Transverse colon (tissue), 4 donors: ENCODE results near the gene DPP10. TPM values are rescaled to one million over a fixed set of nuclear protein-coding genes. Genes with fewer than 3 reads are reported as not detected.

ENCODE experiments used
- DNase-seq: peaks from one replicate; pipeline ENCODE4 v3.0.0-alpha.2; 2019
- H3K27ac ChIP-seq, 4 donors: fragments of 200-600 bp; sonication (generic); 2 replicates each; pipeline ENCODE4 v1.5.1; 2016 to 2018; ENCODE audit warnings: inconsistent platforms in 4 of 4
- H3K27me3 ChIP-seq: fragments of 200-600 bp; sonication (generic); 2 replicates; pipeline ENCODE4 v1.5.1; 2017; ENCODE audit warnings: inconsistent platforms
- H3K36me3 ChIP-seq, 4 donors: fragments of 200-600 bp; sonication (generic); 2 replicates each; pipeline ENCODE4 v1.5.1; 2017 to 2019; ENCODE audit warnings: inconsistent platforms in 4 of 4
- H3K4me1 ChIP-seq, 4 donors: fragments of 200-600 bp; sonication (generic); 2 replicates each; pipeline ENCODE4 v1.5.1; 2017 to 2020; ENCODE audit warnings: inconsistent platforms in 4 of 4
- H3K4me3 ChIP-seq, 4 donors: fragments of 200-600 bp; sonication (generic); 1 replicate in 1 of 4; 2 replicates in 3 of 4; pipeline versions ENCODE4 v1.5.1 to v1.6.1; 2017 to 2019; ENCODE audit warnings: inconsistent platforms in 4 of 4
- H3K9me3 ChIP-seq, 2 donors: fragments of 200-600 bp; sonication (generic); 2 replicates each; pipeline ENCODE4 v1.5.1; 2017 to 2019; ENCODE audit warnings: inconsistent platforms in 2 of 2
- EP300 ChIP-seq: sonication (generic); formaldehyde crosslinking; IDR thresholded peaks from one replicate; pipeline ENCODE4 v1.6.1; 2017; ENCODE audit warnings: antibody characterized with exemption, low read depth
- POLR2A ChIP-seq: fragments of 450-650 bp; IDR thresholded peaks from one replicate; pipeline ENCODE4 v1.6.1; 2016; ENCODE audit warnings: antibody characterized with exemption, mild to moderate bottlenecking, moderate library complexity
- POLR2AphosphoS5 ChIP-seq, 3 donors: sonication (generic); formaldehyde crosslinking; IDR thresholded peaks; one replicate each; pipeline ENCODE4 v1.6.1; 2016; ENCODE audit warnings: antibody characterized with exemption in 3 of 3
- WGBS, 2 donors: methylation state at CpG; one replicate each; pipeline ENCODE4 v1.1.5; 2018; ENCODE audit warnings: low coverage in 1 of 2; 5-methylcytosine and 5-hydroxymethylcytosine counted together
- in situ Hi-C, 4 donors: fragments of 200-750 bp; cut with MboI; loops; one replicate each; pipeline versions ENCODE4 v1.15.0 to v1.15.1; 2017; ENCODE audit warnings: low sequenced_read_pairs in 3 of 4, low pct_ligation_motif_present in 1 of 4, low pct_unique_long_range_greater_than_20kb in 1 of 4
- intact Hi-C: fragments of 100-400 bp; cut with DNase I; formaldehyde crosslinking; loops from one replicate; pipeline ENCODE4 v1.15.1; 2023; ENCODE audit warnings: low total_unique reads
- total RNA-seq, 4 donors: library from RNA; depleted of rRNA; stranded (reverse); fragments of >200 nt; gene quantifications; one replicate each; pipeline ENCODE4 v1.1.0, GENCODE V29; 2016
- TF ChIP-seq, protein P1 (sequence below), 5 experiments: fragments of 200-600 bp in 3 of 5; fragments of 450-650 bp in 2 of 5; sonication (generic) in 3 of 5; IDR thresholded peaks; 1 replicate in 2 of 5; 2 replicates in 3 of 5; pipeline ENCODE4 v1.5.1; 2016 to 2017; ENCODE audit warnings: antibody characterized with exemption in 5 of 5, inconsistent platforms in 3 of 5, mild to moderate bottlenecking in 2 of 5, moderate library complexity in 1 of 5

DPP10 gene
- total RNA-seq, 4 donors from 2014 or later = 3.4 to 8.4 (median 7.0) TPM

GRCh38 chr2:114929225-114929624 is 486.8 kb downstream of the DPP10 start:
- Histone ChIP-seq H3K27ac (no peak overlapping the region), H3K9me3 (peaks cover 3 to 6% of the 10 kb centered on the region in 2 donors), H3K36me3 (no peaks in the 10 kb centered on the region), H3K4me1 (no peaks in the 10 kb centered on the region), H3K4me3 (no peak overlapping the region), H3K27me3 (no peaks in the 10 kb centered on the region)
- intact Hi-C loops (no loop called here), in situ Hi-C loops (no loop called here)
- 83 to 91% methylated on average over 1 to 7 of the region's 7 CpGs for WGBS, 2 donors
- DNase-seq = no peak
- no peak for TF ChIP-seq EP300
- TF ChIP-seq POLR2A = no peak
- no peak for TF ChIP-seq POLR2AphosphoS5 (IDR thresholded peaks at IDR 0.05)
- TF ChIP-seq, protein P1, sequence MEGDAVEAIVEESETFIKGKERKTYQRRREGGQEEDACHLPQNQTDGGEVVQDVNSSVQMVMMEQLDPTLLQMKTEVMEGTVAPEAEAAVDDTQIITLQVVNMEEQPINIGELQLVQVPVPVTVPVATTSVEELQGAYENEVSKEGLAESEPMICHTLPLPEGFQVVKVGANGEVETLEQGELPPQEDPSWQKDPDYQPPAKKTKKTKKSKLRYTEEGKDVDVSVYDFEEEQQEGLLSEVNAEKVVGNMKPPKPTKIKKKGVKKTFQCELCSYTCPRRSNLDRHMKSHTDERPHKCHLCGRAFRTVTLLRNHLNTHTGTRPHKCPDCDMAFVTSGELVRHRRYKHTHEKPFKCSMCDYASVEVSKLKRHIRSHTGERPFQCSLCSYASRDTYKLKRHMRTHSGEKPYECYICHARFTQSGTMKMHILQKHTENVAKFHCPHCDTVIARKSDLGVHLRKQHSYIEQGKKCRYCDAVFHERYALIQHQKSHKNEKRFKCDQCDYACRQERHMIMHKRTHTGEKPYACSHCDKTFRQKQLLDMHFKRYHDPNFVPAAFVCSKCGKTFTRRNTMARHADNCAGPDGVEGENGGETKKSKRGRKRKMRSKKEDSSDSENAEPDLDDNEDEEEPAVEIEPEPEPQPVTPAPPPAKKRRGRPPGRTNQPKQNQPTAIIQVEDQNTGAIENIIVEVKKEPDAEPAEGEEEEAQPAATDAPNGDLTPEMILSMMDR (IDR thresholded peaks at IDR 0.05) = no peak

GRCh38 chr2:114933671-114934241 is 491.3 kb downstream of the DPP10 start:
- in situ Hi-C loops = no loop called here
- 78% methylated on average over 4 of the region's 4 CpGs for WGBS, 2 donors
- Histone ChIP-seq H3K27me3 (no peaks in the 10 kb centered on the region), H3K36me3 (no peaks in the 10 kb centered on the region), H3K4me1 (no peaks in the 10 kb centered on the region), H3K4me3 (no peak overlapping the region), H3K27ac (no peak overlapping the region), H3K9me3 (peaks cover 0 to under 1% of the 10 kb centered on the region in 2 donors)
- no peak for DNase-seq
- intact Hi-C loops = no loop called here
- TF ChIP-seq, protein P1 (IDR thresholded peaks at IDR 0.05) = no peak
- TF ChIP-seq EP300 = no peak
- TF ChIP-seq POLR2AphosphoS5 (IDR thresholded peaks at IDR 0.05) = no peak
- TF ChIP-seq POLR2A = no peak

- 88 to 95% methylated on average over 6 to 7 of the region's 7 CpGs for WGBS, 2 donors
Observed at GRCh38 chr2:114935031-114935430, 492.6 kb downstream of the DPP10 start.

DNA sequence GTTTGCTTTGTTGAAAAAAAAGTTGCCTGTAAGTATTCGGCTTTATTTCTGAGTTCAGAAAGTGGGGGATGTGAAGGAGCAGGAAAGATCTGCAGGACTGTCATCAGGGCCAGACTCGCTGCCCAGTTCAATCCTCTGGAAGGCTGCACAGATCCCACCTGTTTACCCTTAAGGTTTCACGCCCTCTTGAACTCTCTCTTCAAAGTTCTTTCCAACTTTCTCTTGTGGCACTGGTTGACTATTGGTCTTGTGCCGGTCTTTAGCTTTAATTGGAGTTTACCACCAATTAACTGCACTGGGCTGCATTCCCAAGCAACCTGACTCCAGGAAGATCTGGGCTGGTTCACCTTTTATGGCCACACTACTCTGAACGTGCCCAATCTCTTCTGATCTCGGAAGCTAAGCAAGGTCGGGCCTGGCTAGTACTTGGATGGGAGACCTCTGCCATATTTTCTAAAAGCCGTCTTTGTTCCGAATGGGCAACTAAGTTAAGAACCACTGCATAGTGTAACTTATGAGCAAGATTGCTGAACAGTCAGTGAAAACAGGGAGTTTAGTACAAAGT is 495.0 kb downstream of the DPP10 start:
- intact Hi-C loops = no loop called here
- in situ Hi-C loops = no loop called here
- 68 to 81% methylated on average over 8 to 9 of the region's 9 CpGs for WGBS, 2 donors

More at GRCh38 chr2:114935031-114935430, 492.6 kb downstream of the DPP10 start:
- no peaks in the 10 kb centered on the region for H3K27me3 ChIP-seq
- H3K4me3 ChIP-seq = no peak overlapping the region
- H3K4me1 ChIP-seq = no peaks in the 10 kb centered on the region
- in situ Hi-C loops (no loop called here), intact Hi-C loops (no loop called here)
- H3K27ac ChIP-seq = no peak overlapping the region
- H3K36me3 ChIP-seq = no peaks in the 10 kb centered on the region
- TF ChIP-seq, protein P1 (IDR thresholded peaks at IDR 0.05) = no peak
- no peak for TF ChIP-seq EP300
- TF ChIP-seq POLR2A = no peak
- TF ChIP-seq POLR2AphosphoS5 (IDR thresholded peaks at IDR 0.05) = no peak
- no peak for DNase-seq
- no peaks in the 10 kb centered on the region for H3K9me3 ChIP-seq

More for the DNA sequence above, 495.0 kb downstream of the DPP10 start:
- Histone ChIP-seq H3K27me3 (no peaks in the 10 kb centered on the region), H3K36me3 (no peaks in the 10 kb centered on the region), H3K4me1 (no peaks in the 10 kb centered on the region), H3K27ac (no peak overlapping the region), H3K9me3 (no peaks in the 10 kb centered on the region), H3K4me3 (no peak overlapping the region)
- TF ChIP-seq POLR2AphosphoS5 (IDR thresholded peaks at IDR 0.05) (no peak), EP300 (no peak), POLR2A (no peak)
- TF ChIP-seq, protein P1 (IDR thresholded peaks at IDR 0.05) = no peak
- no peak for DNase-seq
